ENCODE data around the gene ATP5PB.

Gene ATP5PB

GRCh38 chr1:111483876-111484275 is 34.6 kb downstream of the ATP5PB start:
- no peaks in the 10 kb centered on the region for H3K27me3 ChIP-seq (replicated peaks; ENCODE audit: control insufficient read depth, insufficient read depth, low read length)
- no peaks in the 10 kb centered on the region for H3K36me3 ChIP-seq (ENCODE audit: control insufficient read depth, insufficient read depth, low read length)
- DNase-seq (ENCODE audit: extremely low read depth, insufficient read length), result no peak
- no peak for TF ChIP-seq CTCF (IDR thresholded peaks at IDR 0.05; ENCODE audit: insufficient read depth, low read length, poor library complexity, severe bottlenecking)
- no peak overlapping the region for H3K4me3 ChIP-seq (replicated peaks; ENCODE audit: low read depth, low read length)

- no peak for TF ChIP-seq CTCF (IDR thresholded peaks at IDR 0.05; ENCODE audit: insufficient read depth, low read length, poor library complexity, severe bottlenecking)
- no peaks in the 10 kb centered on the region for H3K36me3 ChIP-seq (ENCODE audit: control insufficient read depth, insufficient read depth, low read length)
- no peak for DNase-seq (ENCODE audit: extremely low read depth, insufficient read length)
- H3K27me3 ChIP-seq (replicated peaks; ENCODE audit: control insufficient read depth, insufficient read depth, low read length), result no peaks in the 10 kb centered on the region
- no peak overlapping the region for H3K4me3 ChIP-seq (replicated peaks; ENCODE audit: low read depth, low read length)
Observed at GRCh38 chr1:111484391-111485026, 35.2 kb downstream of the ATP5PB start.

GRCh38 chr1:111486431-111486830 is 37.2 kb downstream of the ATP5PB start:
- no peak for TF ChIP-seq CTCF (IDR thresholded peaks at IDR 0.05; ENCODE audit: insufficient read depth, low read length, poor library complexity, severe bottlenecking)
- H3K4me3 ChIP-seq (replicated peaks; ENCODE audit: low read depth, low read length), result no peak overlapping the region
- H3K36me3 ChIP-seq (ENCODE audit: control insufficient read depth, insufficient read depth, low read length), result no peaks in the 10 kb centered on the region
- DNase-seq (ENCODE audit: extremely low read depth, insufficient read length), result no peak
- no peaks in the 10 kb centered on the region for H3K27me3 ChIP-seq (replicated peaks; ENCODE audit: control insufficient read depth, insufficient read depth, low read length)

GRCh38 chr1:111487133-111487532 is 37.9 kb downstream of the ATP5PB start:
- H3K4me3 ChIP-seq (replicated peaks; ENCODE audit: low read depth, low read length), result no peak overlapping the region
- no peaks in the 10 kb centered on the region for H3K27me3 ChIP-seq (replicated peaks; ENCODE audit: control insufficient read depth, insufficient read depth, low read length)
- no peak for TF ChIP-seq CTCF (IDR thresholded peaks at IDR 0.05; ENCODE audit: insufficient read depth, low read length, poor library complexity, severe bottlenecking)
- DNase-seq (ENCODE audit: extremely low read depth, insufficient read length), result no peak
- H3K36me3 ChIP-seq (ENCODE audit: control insufficient read depth, insufficient read depth, low read length), result no peaks in the 10 kb centered on the region

- Histone ChIP-seq H3K4me3 (replicated peaks; ENCODE audit: low read depth, low read length) (no peak overlapping the region), H3K27me3 (replicated peaks; ENCODE audit: control insufficient read depth, insufficient read depth, low read length) (no peaks in the 10 kb centered on the region), H3K36me3 (ENCODE audit: control insufficient read depth, insufficient read depth, low read length) (no peaks in the 10 kb centered on the region)
- no peak for TF ChIP-seq CTCF (IDR thresholded peaks at IDR 0.05; ENCODE audit: insufficient read depth, low read length, poor library complexity, severe bottlenecking)
- no peak for DNase-seq (ENCODE audit: extremely low read depth, insufficient read length)
Observed at GRCh38 chr1:111488669-111489068, 39.4 kb downstream of the ATP5PB start.

- H3K27me3 ChIP-seq (replicated peaks; ENCODE audit: control insufficient read depth, insufficient read depth, low read length), result no peaks in the 10 kb centered on the region
- no peak overlapping the region for H3K4me3 ChIP-seq (replicated peaks; ENCODE audit: low read depth, low read length)
- H3K36me3 ChIP-seq (ENCODE audit: control insufficient read depth, insufficient read depth, low read length), result no peaks in the 10 kb centered on the region
- no peak for DNase-seq (ENCODE audit: extremely low read depth, insufficient read length)
- TF ChIP-seq CTCF (IDR thresholded peaks at IDR 0.05; ENCODE audit: insufficient read depth, low read length, poor library complexity, severe bottlenecking), result no peak
Observed at GRCh38 chr1:111489604-111490003, 40.3 kb downstream of the ATP5PB start.

Measured in GM06990 (cell line).